GM19467 (cell line): ENCODE results near the gene RBMS3.

Experiments used
- ATAC-seq: cut with Tn5 transposase; IDR thresholded peaks from one replicate; pipeline ENCODE4 v1.9.1; 2021; ENCODE audit warnings: mild to moderate bottlenecking, moderate library complexity; ENCODE audit not compliant: unreplicated experiment

Gene RBMS3

GRCh38 chr3:29701326-29701983, 420.6 kb downstream of the RBMS3 start:
- no peak for ATAC-seq

GRCh38 chr3:29705906-29706844, 425.3 kb downstream of the RBMS3 start:
- ATAC-seq: no peak

GRCh38 chr3:29708884-29709283, 428.0 kb downstream of the RBMS3 start:
- ATAC-seq: no peak

GRCh38 chr3:29711255-29711771, 430.4 kb downstream of the RBMS3 start:
- no peak for ATAC-seq

- no peak for ATAC-seq
Measured at GRCh38 chr3:29716213-29716612, 435.3 kb downstream of the RBMS3 start.

GRCh38 chr3:29718661-29719065, 437.8 kb downstream of the RBMS3 start:
- ATAC-seq: no peak

- ATAC-seq: no peak
Measured at GRCh38 chr3:29720665-29721064, 439.8 kb downstream of the RBMS3 start.

GRCh38 chr3:29721789-29722188, 440.9 kb downstream of the RBMS3 start:
- ATAC-seq: no peak

GRCh38 chr3:29731050-29731449, 450.2 kb downstream of the RBMS3 start:
- ATAC-seq: no peak

GRCh38 chr3:29741231-29741630, 460.4 kb downstream of the RBMS3 start:
- ATAC-seq: no peak

- ATAC-seq: no peak
Measured at GRCh38 chr3:29745232-29745870, 464.5 kb downstream of the RBMS3 start.

- ATAC-seq: no peak
Measured at GRCh38 chr3:29746163-29746760, 465.4 kb downstream of the RBMS3 start.

- no peak for ATAC-seq
Measured at GRCh38 chr3:29747991-29748390, 467.1 kb downstream of the RBMS3 start.

- ATAC-seq: no peak
Measured at GRCh38 chr3:29751647-29752314, 470.9 kb downstream of the RBMS3 start.

GRCh38 chr3:29754346-29754745, 473.5 kb downstream of the RBMS3 start:
- ATAC-seq: no peak

GRCh38 chr3:29755416-29755815, 474.5 kb downstream of the RBMS3 start:
- ATAC-seq: no peak

GRCh38 chr3:29757054-29757777, 476.3 kb downstream of the RBMS3 start:
- no peak for ATAC-seq

GRCh38 chr3:29758108-29758433, 477.2 kb downstream of the RBMS3 start:
- ATAC-seq: no peak

- no peak for ATAC-seq
Measured at GRCh38 chr3:29758434-29759322, 477.8 kb downstream of the RBMS3 start.
